GM15510 (cell line): ENCODE measurements around the gene EXOSC2.

Experiments used
- POLR2A ChIP-seq: IDR thresholded peaks from 3 replicates; pipeline ENCODE4 v1.6.1; 2011; ENCODE audit warnings: borderline replicate concordance; ENCODE audit not compliant: insufficient read length; ENCODE audit errors: extremely low read depth

The EXOSC2 gene

GRCh38 chr9:130736834-130737233, 43.3 kb downstream of the EXOSC2 start:
- no peak for TF ChIP-seq POLR2A

DNA sequence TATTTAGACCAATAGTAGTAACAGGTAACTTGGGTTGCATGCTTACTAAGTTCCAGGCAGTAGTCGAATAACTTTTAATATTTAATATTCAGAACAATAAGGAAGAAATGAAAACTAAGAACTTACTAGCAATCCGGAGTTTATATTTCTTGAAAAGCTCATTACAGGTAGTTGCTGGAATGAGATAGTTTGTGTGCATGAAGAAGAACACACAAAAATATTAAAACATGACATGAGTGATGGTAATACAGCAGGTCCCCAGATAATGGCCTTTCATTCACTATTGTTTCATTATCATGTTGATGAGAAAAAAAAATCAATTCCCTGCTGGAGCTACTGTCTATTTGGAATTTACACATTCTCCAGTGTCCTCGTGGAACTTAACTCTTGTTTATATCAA, 44.7 kb downstream of the EXOSC2 start:
- no peak for TF ChIP-seq POLR2A

GRCh38 chr9:130739081-130739480, 45.5 kb downstream of the EXOSC2 start:
- no peak for TF ChIP-seq POLR2A

DNA sequence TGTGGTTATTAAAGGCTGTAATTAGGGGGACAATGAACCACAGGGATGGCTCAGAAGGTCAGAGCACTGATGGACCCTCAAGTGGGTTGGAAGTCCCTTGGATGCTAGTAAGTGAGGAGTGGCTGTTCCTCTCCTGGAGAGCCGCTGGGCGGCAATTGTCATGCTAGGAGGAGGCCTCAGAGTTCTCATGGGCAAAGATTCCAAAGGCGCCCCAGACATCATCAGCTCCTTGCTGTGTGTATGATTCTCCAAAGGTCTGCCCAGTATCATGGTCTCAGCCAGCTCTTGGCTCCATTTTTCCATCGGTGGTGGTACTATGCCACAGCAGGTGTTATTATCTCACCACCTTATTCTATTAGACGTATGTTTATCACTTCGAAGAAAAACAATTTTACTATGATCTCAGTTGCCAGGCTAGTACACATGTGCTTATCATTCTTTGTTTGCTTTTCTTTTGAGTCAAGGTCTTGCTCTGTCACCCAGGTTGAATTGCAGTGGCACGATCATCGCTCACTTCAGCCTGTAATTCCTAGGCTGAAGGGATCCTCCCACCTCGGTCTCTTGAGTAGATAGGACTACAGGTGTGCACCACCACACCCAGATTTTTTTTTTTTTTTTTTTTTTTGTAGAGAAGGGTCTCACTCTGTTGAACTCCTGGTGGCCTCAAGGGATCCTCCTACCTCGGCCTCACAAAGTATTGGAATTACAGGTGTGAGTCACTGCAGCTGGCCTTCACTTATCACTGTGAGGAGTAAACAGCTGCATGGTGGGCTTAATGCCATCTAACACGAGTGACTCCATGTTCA, 46.8 kb downstream of the EXOSC2 start:
- no peak for TF ChIP-seq POLR2A

DNA sequence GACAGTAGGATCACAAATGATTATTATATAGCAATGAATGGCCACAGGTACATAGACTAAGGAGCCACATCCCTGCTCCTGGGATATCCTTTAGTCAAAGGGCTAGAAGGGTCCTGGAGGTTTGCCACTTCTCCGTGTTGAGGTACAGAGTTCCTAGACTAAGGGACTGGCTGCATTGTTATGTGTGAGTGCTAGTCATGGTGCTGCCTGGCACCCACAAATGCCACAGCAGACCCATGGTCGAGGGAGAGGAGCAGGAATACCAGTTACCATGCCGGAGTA, 47.4 kb downstream of the EXOSC2 start:
- no peak for TF ChIP-seq POLR2A

DNA sequence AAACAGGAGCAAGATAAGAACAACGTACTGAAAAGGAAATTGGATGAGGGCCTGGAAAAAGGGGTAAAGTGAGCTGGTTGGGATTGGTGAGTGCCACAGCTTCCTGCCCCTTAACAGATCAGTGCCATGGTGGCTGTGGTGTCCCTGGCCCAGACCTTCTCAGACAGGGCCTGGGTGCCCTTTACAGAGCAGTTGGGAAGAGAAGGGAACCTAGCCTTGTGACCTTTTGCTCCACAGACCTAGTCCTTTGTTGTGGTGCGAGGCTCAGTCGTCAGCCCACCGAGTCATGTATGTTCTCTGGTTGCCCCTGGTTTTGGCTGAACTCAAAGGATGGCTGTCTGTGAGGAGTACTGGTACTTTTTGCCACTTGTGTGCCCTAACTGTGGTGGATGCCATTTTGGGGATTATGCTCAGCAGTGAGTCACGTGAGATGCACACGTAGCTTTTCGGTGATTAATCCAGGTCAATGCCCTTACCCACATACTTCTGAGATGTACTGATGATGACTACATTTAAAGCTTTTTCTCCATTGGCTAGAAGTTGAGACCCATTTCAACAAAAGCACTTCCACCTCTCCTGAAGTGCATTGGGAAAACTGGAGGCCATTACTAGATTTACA, 48.4 kb downstream of the EXOSC2 start:
- no peak for TF ChIP-seq POLR2A

DNA sequence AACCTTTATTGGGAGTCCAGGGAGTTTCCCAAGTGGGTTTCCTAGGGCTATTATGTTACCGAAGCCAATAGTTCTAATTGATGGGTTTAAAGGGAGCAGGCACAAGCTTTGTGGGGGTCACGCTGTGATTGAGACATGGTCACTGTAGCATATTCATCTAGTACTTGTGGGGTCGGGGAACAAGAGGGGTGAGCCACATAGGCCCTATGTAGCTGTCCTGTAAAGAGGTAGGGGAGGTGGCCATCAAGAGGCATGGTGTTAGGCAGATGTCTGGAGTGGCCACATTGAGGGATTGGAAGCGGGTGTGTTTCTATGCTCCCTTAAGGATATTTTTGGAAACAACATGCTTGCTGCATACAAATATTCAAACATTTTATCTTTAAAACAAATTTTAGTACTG, 50.1 kb downstream of the EXOSC2 start:
- TF ChIP-seq POLR2A = no peak

- no peak for TF ChIP-seq POLR2A
Measured at GRCh38 chr9:130745210-130745800, 51.7 kb downstream of the EXOSC2 start.

GRCh38 chr9:130745829-130746228, 52.2 kb downstream of the EXOSC2 start:
- TF ChIP-seq POLR2A = no peak

DNA sequence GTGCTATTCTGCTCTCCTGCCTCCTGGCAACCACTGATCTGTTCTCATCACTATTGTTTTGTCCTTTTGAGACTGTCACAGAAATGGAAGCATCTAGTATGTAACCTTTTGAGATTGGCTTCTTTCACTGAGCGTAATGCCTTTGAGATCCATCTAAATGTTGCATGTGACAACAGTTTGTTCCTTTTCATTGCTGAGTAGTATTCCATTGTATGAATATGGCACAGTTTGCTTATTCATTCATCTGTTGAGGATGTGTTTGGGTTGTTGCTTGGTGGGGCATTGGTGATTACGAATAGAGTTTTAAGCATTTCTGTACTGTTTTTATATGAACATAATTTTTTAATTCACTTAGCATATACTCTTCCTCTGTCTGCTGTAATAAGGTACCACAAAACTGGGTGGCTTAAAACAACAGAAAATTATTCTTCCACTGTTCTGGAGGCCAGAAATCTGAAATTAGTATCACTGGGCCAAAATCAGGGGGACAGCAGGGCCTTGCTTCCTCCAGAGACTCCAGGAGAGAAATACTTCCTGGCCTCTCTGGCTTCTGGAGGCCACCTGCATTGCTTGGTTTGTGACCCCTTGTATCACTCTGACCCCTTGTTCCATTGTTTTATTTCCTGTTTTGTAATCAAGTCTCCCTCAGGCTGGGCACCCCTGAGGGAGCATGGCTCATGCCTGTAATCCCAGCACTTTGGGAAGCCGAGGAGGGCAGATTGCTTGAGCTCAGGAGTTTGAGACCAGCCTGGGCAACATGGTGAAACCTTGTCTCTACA, 53.0 kb downstream of the EXOSC2 start:
- no peak for TF ChIP-seq POLR2A

- no peak for TF ChIP-seq POLR2A
Measured at GRCh38 chr9:130751631-130752355, 58.2 kb downstream of the EXOSC2 start.
